HEK293 (cell line): ENCODE results near the gene TBC1D12.

ENCODE experiments used
- PATZ1 ChIP-seq: fragments of 450-650 bp; formaldehyde crosslinking; IDR thresholded peaks from 2 replicates; pipeline ENCODE4 v1.5.1; 2016; ENCODE audit warnings: missing biosample characterization, missing genetic modification characterization
- ZNF274 ChIP-seq, 2 experiments: fragments of 200-500 bp in 1 of 2; fragments of 450-650 bp in 1 of 2; sonication (Bioruptor generic) in 1 of 2; formaldehyde crosslinking in 1 of 2; IDR thresholded peaks; 2 replicates each; pipeline versions ENCODE4 v1.5.1 to v1.6.1; 2014 to 2016; ENCODE audit warnings: borderline replicate concordance in 1 of 2, inconsistent platforms in 1 of 2, low read length in 1 of 2, missing biosample characterization in 1 of 2, missing genetic modification characterization in 1 of 2
- ZNF354C ChIP-seq: fragments of 450-650 bp; formaldehyde crosslinking; IDR thresholded peaks from 2 replicates; pipeline ENCODE4 v1.5.1; 2016; ENCODE audit warnings: missing biosample characterization, missing genetic modification characterization, low read depth, borderline replicate concordance
- ZNF704 ChIP-seq: fragments of 450-650 bp; formaldehyde crosslinking; IDR thresholded peaks from 2 replicates; pipeline ENCODE4 v1.5.1; 2016; ENCODE audit warnings: missing biosample characterization, missing genetic modification characterization

- TF ChIP-seq ZNF704 (tag by site-specific recombination) (no peak), ZNF354C (tag by site-specific recombination) (no peak), ZNF274 (IDR thresholded peaks at IDR 0.05; ENCODE audit: low read length) (no peak), ZNF274 (tag by site-specific recombination; IDR thresholded peaks at IDR 0.05; ENCODE audit: borderline replicate concordance) (no peak), PATZ1 (tag by site-specific recombination) (no peak)
Measured at GRCh38 chr10:94524146-94524545, 121.8 kb downstream of the TBC1D12 start.
